HCT116 (cell line): ENCODE data around the gene ELAVL1. TPM values are rescaled to one million over a fixed set of nuclear protein-coding genes. Genes with fewer than 3 reads are reported as not detected.

Source experiments
- ATAC-seq: fragments of 200-7000 bp; cut with Tn5 transposase; 2 replicates; pipeline ENCODE4 v1.9.1; 2020; ENCODE audit warnings: mild to moderate bottlenecking, moderate library complexity
- BruUV-seq: library from RNA; stranded (reverse); fragments of 400-500 nt; replicated peaks from 2 replicates; lab custom pipeline; 2021; lab: Mats Ljungman, UMichigan
- CTCF ChIA-PET: fragments of 300-600 bp; sonication (Branson Sonifier 250); formaldehyde crosslinking; loops from one replicate; lab custom pipeline; 2021; ENCODE audit warnings: antibody characterized with exemption; lab: Charles Lee
- POLR2A ChIA-PET: fragments of 300-600, 350-600 bp; sonication (Branson Sonifier 250); formaldehyde crosslinking; loops from one replicate; lab custom pipeline; 2021; ENCODE audit warnings: antibody characterized with exemption; lab: Charles Lee
- RAD21 ChIA-PET, 2 experiments: fragments of 300-600 bp; sonication (Branson Sonifier 250); formaldehyde crosslinking; loops; one replicate each; lab custom pipeline; 2023; ENCODE audit warnings: low total read pairs in 2 of 2; ENCODE audit not compliant: uncharacterized antibody in 2 of 2, unreplicated experiment in 2 of 2, low non-redundant PET in 1 of 2; lab: Charles Lee
- DNase-seq: peaks from one replicate; pipeline ENCODE4 v3.0.0-alpha.2; 2010; ENCODE audit warnings: low read depth, low spot score
- H2AFZ ChIP-seq: fragments of 200-600 bp; shearing (Covaris generic), sonication (generic); 2 replicates; pipeline ENCODE4 v1.6.1; 2017; ENCODE audit warnings: low read depth, mixed run types, mixed read lengths, antibody characterized with exemption, low read length; ENCODE audit not compliant: poor library complexity, severe bottlenecking
- H3K27ac ChIP-seq: 2 replicates; pipeline ENCODE4 v1.5.1; 2012; ENCODE audit warnings: low read depth, low read length
- H3K27me3 ChIP-seq: fragments of 200-600 bp; sonication (generic); 2 replicates; pipeline ENCODE4 v1.6.1; 2016; ENCODE audit warnings: mixed run types, low read length, mixed read lengths; ENCODE audit not compliant: insufficient read depth
- H3K36me3 ChIP-seq, 2 experiments: fragments of 200-500 bp in 1 of 2; fragments of 200-600 bp in 1 of 2; sonication (Bioruptor generic) in 1 of 2; sonication (generic) in 1 of 2; 2 replicates each; pipeline versions ENCODE4 v1.5.1 to v1.6.1; 2014 to 2016; ENCODE audit warnings: low read length in 2 of 2, inconsistent platforms in 1 of 2, mixed read lengths in 1 of 2, mixed run types in 1 of 2; ENCODE audit not compliant: insufficient read depth in 2 of 2, control insufficient read depth in 1 of 2
- H3K4me1 ChIP-seq, 2 experiments: fragments of 200-600 bp in 1 of 2; sonication (generic) in 1 of 2; 2 replicates each; pipeline versions ENCODE4 v1.5.1 to v1.6.1; 2012 to 2017; ENCODE audit warnings: low read length in 2 of 2, inconsistent platforms in 1 of 2, mild to moderate bottlenecking in 1 of 2, mixed read lengths in 1 of 2, mixed run types in 1 of 2, moderate library complexity in 1 of 2; ENCODE audit not compliant: insufficient read depth in 2 of 2, control insufficient read depth in 1 of 2
- H3K4me2 ChIP-seq: fragments of 200-600 bp; sonication (generic); 2 replicates; pipeline ENCODE4 v1.6.1; 2017; ENCODE audit warnings: mixed run types, low read length, mixed read lengths
- H3K4me3 ChIP-seq, 2 experiments: fragments of 200-600 bp in 1 of 2; sonication (generic) in 1 of 2; replicated peaks in 1 of 2; 2 replicates each; pipeline ENCODE4 v1.5.1; 2011 to 2016; ENCODE audit warnings: low read length in 2 of 2, control low read depth in 1 of 2, low read depth in 1 of 2, mild to moderate bottlenecking in 1 of 2, mixed read lengths in 1 of 2, mixed run types in 1 of 2
- H3K79me2 ChIP-seq: fragments of 200-600 bp; sonication (generic); 2 replicates; pipeline ENCODE4 v1.6.1; 2017; ENCODE audit warnings: mild to moderate bottlenecking, mixed run types, low read length, moderate library complexity, mixed read lengths; ENCODE audit not compliant: insufficient read depth
- H3K9ac ChIP-seq: fragments of 200-600 bp; sonication (generic); 2 replicates; pipeline ENCODE4 v1.6.1; 2016; ENCODE audit warnings: low read length, mixed read lengths
- H3K9me2 ChIP-seq: fragments of 200-600 bp; sonication (generic), shearing (Covaris generic); 2 replicates; pipeline ENCODE4 v1.6.1; 2017; ENCODE audit warnings: mixed run types, mild to moderate bottlenecking, moderate library complexity; ENCODE audit not compliant: insufficient read depth
- H3K9me3 ChIP-seq, 2 experiments: fragments of 200-500 bp in 1 of 2; fragments of 200-600 bp in 1 of 2; sonication (Bioruptor generic) in 1 of 2; sonication (generic) in 1 of 2; 2 replicates each; pipeline ENCODE4 v1.6.1; 2014 to 2017; ENCODE audit warnings: low read length in 2 of 2, mixed read lengths in 2 of 2, inconsistent platforms in 1 of 2, low read depth in 1 of 2, mild to moderate bottlenecking in 1 of 2, mixed run types in 1 of 2, moderate library complexity in 1 of 2; ENCODE audit not compliant: control insufficient read depth in 1 of 2, insufficient read depth in 1 of 2
- H4K20me1 ChIP-seq: fragments of 200-600 bp; sonication (generic), shearing (Covaris generic); 2 replicates; pipeline ENCODE4 v1.6.1; 2017; ENCODE audit warnings: mixed run types, mild to moderate bottlenecking, moderate library complexity; ENCODE audit not compliant: insufficient read depth
- EGR1 ChIP-seq: IDR thresholded peaks from 2 replicates; pipeline ENCODE4 v1.6.1; 2012; ENCODE audit warnings: low read depth
- JUND ChIP-seq: IDR thresholded peaks from 2 replicates; pipeline ENCODE4 v1.6.1; 2012
- POLR2AphosphoS5 ChIP-seq: IDR thresholded peaks from 2 replicates; pipeline ENCODE4 v1.6.1; 2011; ENCODE audit warnings: mild to moderate bottlenecking, low read depth, low read length, moderate library complexity
- YY1 ChIP-seq: IDR thresholded peaks from 2 replicates; pipeline ENCODE4 v1.6.1; 2011; ENCODE audit warnings: low read length, low read depth, moderate library complexity, mild to moderate bottlenecking; ENCODE audit not compliant: insufficient replicate concordance; ENCODE audit errors: extremely low read depth
- ZNF274 ChIP-seq: fragments of 200-500 bp; sonication (Bioruptor generic); IDR thresholded peaks from 2 replicates; pipeline ENCODE4 v1.6.1; 2014; ENCODE audit warnings: mild to moderate bottlenecking, low read depth, low read length, inconsistent platforms
- intact Hi-C: fragments of 100-400 bp; cut with micrococcal nuclease; formaldehyde crosslinking; loops from 2 replicates; pipeline ENCODE4 v1.10.0; 2022
- total RNA-seq: library from RNA; stranded (reverse); gene quantifications from one replicate; pipeline ENCODE4 v1.2.1, GENCODE V29; 2021; ENCODE audit not compliant: unreplicated experiment
- TF ChIP-seq, protein P1 (sequence below): IDR thresholded peaks from 2 replicates; pipeline ENCODE4 v1.6.1; 2011; ENCODE audit warnings: mild to moderate bottlenecking, low read length, moderate library complexity; ENCODE audit not compliant: insufficient replicate concordance; ENCODE audit errors: extremely low read depth
- TF ChIP-seq, protein P2 (sequence below): IDR thresholded peaks from 2 replicates; pipeline ENCODE4 v1.6.1; 2012

ELAVL1 gene
- total RNA-seq, 1 experiment from 2014 or later: 134 TPM

DNA sequence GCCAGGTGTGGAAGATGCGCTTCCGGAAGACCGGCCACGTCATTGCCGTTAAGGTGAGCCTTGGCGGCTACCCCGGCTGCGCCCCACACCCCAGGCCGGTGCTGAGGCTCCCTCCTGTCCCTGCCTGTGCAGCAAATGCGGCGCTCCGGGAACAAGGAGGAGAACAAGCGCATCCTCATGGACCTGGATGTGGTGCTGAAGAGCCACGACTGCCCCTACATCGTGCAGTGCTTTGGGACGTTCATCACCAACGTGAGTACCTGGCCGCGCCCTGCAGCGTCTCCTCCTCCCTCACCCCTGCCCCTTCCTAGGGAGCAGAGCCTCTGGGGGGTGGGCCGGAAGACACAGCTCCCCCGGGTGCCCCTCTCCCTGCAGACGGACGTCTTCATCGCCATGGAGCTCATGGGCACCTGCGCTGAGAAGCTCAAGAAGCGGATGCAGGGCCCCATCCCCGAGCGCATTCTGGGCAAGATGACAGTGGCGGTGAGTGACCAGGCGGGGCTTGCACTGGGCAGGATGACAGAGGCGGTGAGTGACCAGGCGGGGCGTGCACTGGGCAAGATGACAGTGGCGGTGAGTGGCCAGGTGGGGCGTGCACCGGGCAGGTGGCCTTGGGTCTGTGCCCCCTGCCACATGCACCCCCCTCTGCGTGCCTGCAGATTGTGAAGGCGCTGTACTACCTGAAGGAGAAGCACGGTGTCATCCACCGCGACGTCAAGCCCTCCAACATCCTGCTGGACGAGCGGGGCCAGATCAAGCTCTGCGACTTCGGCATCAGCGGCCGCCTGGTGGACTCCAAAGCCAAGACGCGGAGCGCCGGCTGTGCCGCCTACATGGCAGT is 94.9 kb downstream of the ELAVL1 start:
- no peaks in the 10 kb centered on the region for H3K27me3 ChIP-seq
- ATAC-seq (no peak), DNase-seq (no peak)
- POLR2A ChIA-PET: no interaction called here
- H3K36me3 ChIP-seq: peaks cover 5 to 6% of the 10 kb centered on the region in 2 experiments; a peak in 3 of 4 replicates
- CTCF ChIA-PET: interaction anchor here (1.3 kb wide), 1 partner anchor 10 kb away, joined by 5 read pairs; the partner anchor contains the start of gene SNAPC2
- RAD21 ChIA-PET: no interaction called here
- no peak overlapping the region for H3K4me2 ChIP-seq
- intact Hi-C loops: no loop called here
- no peak overlapping the region for H3K27ac ChIP-seq
- H4K20me1 ChIP-seq: no peaks in the 10 kb centered on the region
- no peaks in the 10 kb centered on the region for H3K9me2 ChIP-seq
- H3K4me3 ChIP-seq: no peak overlapping the region
- peaks cover 38% of the 10 kb centered on the region for H3K79me2 ChIP-seq
- H2AFZ ChIP-seq: no peak overlapping the region
- BruUV-seq: no TSS peak
- TF ChIP-seq, protein P1, sequence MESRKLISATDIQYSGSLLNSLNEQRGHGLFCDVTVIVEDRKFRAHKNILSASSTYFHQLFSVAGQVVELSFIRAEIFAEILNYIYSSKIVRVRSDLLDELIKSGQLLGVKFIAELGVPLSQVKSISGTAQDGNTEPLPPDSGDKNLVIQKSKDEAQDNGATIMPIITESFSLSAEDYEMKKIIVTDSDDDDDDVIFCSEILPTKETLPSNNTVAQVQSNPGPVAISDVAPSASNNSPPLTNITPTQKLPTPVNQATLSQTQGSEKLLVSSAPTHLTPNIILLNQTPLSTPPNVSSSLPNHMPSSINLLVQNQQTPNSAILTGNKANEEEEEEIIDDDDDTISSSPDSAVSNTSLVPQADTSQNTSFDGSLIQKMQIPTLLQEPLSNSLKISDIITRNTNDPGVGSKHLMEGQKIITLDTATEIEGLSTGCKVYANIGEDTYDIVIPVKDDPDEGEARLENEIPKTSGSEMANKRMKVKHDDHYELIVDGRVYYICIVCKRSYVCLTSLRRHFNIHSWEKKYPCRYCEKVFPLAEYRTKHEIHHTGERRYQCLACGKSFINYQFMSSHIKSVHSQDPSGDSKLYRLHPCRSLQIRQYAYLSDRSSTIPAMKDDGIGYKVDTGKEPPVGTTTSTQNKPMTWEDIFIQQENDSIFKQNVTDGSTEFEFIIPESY: no peak
- no peak for TF ChIP-seq ZNF274
- TF ChIP-seq YY1: no peak
- TF ChIP-seq EGR1: no peak
- TF ChIP-seq, protein P2, sequence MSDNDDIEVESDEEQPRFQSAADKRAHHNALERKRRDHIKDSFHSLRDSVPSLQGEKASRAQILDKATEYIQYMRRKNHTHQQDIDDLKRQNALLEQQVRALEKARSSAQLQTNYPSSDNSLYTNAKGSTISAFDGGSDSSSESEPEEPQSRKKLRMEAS: no peak
- TF ChIP-seq POLR2AphosphoS5: no peak
- TF ChIP-seq JUND: no peak
- no peaks in the 10 kb centered on the region for H3K9me3 ChIP-seq
- H3K4me1 ChIP-seq: peaks cover 0 to 7% of the 10 kb centered on the region in 2 experiments; a peak in 2 of 4 replicates
- H3K9ac ChIP-seq: no peak overlapping the region
